Left lung (tissue), 10 donors: ENCODE measurements around the gene COX8A. TPM values are rescaled to one million over a fixed set of nuclear protein-coding genes. Genes with fewer than 3 reads are reported as not detected.

Experiments used
- ATAC-seq: fragments of 200-7000 bp; cut with Tn5 transposase; one replicate; pipeline ENCODE4 v1.9.1; 2020; ENCODE audit warnings: moderate library complexity
- DNase-seq, 4 donors: peaks; one replicate each; pipeline ENCODE4 v3.0.0-alpha.2; 2013 to 2020
- H3K27ac ChIP-seq, 2 donors: fragments of 200-600 bp; sonication (generic) in 1 of 2; one replicate each; pipeline versions ENCODE4 v1.5.0 to v1.8.0; 2020 to 2021
- H3K27me3 ChIP-seq, 2 donors: fragments of 200-600 bp; sonication (generic) in 1 of 2; one replicate each; pipeline versions ENCODE4 v1.5.0 to v1.8.0; 2020 to 2021
- H3K36me3 ChIP-seq, 2 donors: fragments of 200-600 bp; sonication (generic) in 1 of 2; one replicate each; pipeline versions ENCODE4 v1.5.0 to v1.8.0; 2020 to 2021
- H3K4me1 ChIP-seq, 2 donors: fragments of 200-600 bp; one replicate each; pipeline ENCODE4 v1.8.0; 2021
- H3K4me3 ChIP-seq, 2 donors: fragments of 200-600 bp; sonication (generic) in 1 of 2; one replicate each; pipeline versions ENCODE4 v1.5.0 to v1.8.0; 2020 to 2021; ENCODE audit warnings: mild to moderate bottlenecking in 1 of 2
- H3K9me3 ChIP-seq, 2 donors: fragments of 200-600 bp; sonication (generic) in 1 of 2; one replicate each; pipeline versions ENCODE4 v1.5.0 to v1.8.0; 2020 to 2021
- CTCF ChIP-seq, 2 donors: fragments of 200-600 bp; sonication (generic) in 1 of 2; IDR thresholded peaks; one replicate each; pipeline versions ENCODE4 v1.5.0 to v1.8.0; 2021; ENCODE audit warnings: antibody characterized with exemption in 2 of 2
- intact Hi-C, 2 donors: fragments of 100-400 bp; cut with DNase I; formaldehyde crosslinking; loops; one replicate each; pipeline versions ENCODE4 v1.11.2 to v1.14.2; 2022
- polyA plus RNA-seq, 6 donors: library from polyadenylated mRNA; unstranded; fragments of 120-200 nt; gene quantifications; one replicate each; pipeline ENCODE4 v1.2.1, GENCODE V29; 2013; ENCODE audit not compliant: insufficient read length in 6 of 6
- total RNA-seq, 2 donors: library from RNA; stranded (reverse); fragmentation: NEBNext Ultra II Directional; extraction: Animal tissue kit (Norgen Biotek cat#: 25700); gene quantifications; one replicate each; pipeline ENCODE4 v1.2.1, GENCODE V29; 2021
- donor health status: DM: no; HTN: yes; CAD: no.
- donor health status: DM: no; HTN: no; CAD: no.

Gene COX8A
- total and polyA plus RNA-seq, 8 donors, result 135 to 281 (median 178) TPM

GRCh38 chr11:64010783-64011182, 36.4 kb downstream of the COX8A start:
- Histone ChIP-seq H3K4me3 (no peak overlapping the region), H3K4me1 (peaks cover 14 to 18% of the 10 kb centered on the region in 2 donors), H3K9me3 (no peaks in the 10 kb centered on the region), H3K27ac (no peak overlapping the region), H3K27me3 (peaks cover 0 to 35% of the 10 kb centered on the region in 2 donors), H3K36me3 (no peaks in the 10 kb centered on the region)
- ATAC-seq (no peak), DNase-seq (no peak)
- no peak for TF ChIP-seq CTCF (IDR thresholded peaks at IDR 0.05)
- intact Hi-C loops, result no loop called here

GRCh38 chr11:64011371-64011770, 37.0 kb downstream of the COX8A start:
- H3K27me3 ChIP-seq, result peaks cover 0 to 29% of the 10 kb centered on the region in 2 donors
- intact Hi-C loops, result no loop called here
- H3K36me3 ChIP-seq, result no peaks in the 10 kb centered on the region
- no peak for TF ChIP-seq CTCF (IDR thresholded peaks at IDR 0.05)
- H3K4me1 ChIP-seq, result peaks cover 14 to 18% of the 10 kb centered on the region in 2 donors
- ATAC-seq (no peak), DNase-seq (no peak)
- H3K9me3 ChIP-seq, result no peaks in the 10 kb centered on the region
- H3K4me3 ChIP-seq, result no peak overlapping the region
- H3K27ac ChIP-seq, result no peak overlapping the region

- no peak for TF ChIP-seq CTCF (IDR thresholded peaks at IDR 0.05)
- no peak for DNase-seq
Measured at GRCh38 chr11:64013141-64013896, 38.9 kb downstream of the COX8A start.

GRCh38 chr11:64014356-64014755, 39.9 kb downstream of the COX8A start:
- no peak for DNase-seq
- H3K27ac ChIP-seq, result no peak overlapping the region
- intact Hi-C loops, result no loop called here
- H3K4me1 ChIP-seq, result no peaks in the 10 kb centered on the region
- no peak overlapping the region for H3K4me3 ChIP-seq
- H3K36me3 ChIP-seq, result no peaks in the 10 kb centered on the region
- no peaks in the 10 kb centered on the region for H3K27me3 ChIP-seq
- H3K9me3 ChIP-seq, result no peaks in the 10 kb centered on the region
- ATAC-seq, result no peak
- no peak for TF ChIP-seq CTCF (IDR thresholded peaks at IDR 0.05)

More at GRCh38 chr11:64013141-64013896, 38.9 kb downstream of the COX8A start:
- Histone ChIP-seq H3K9me3 (no peaks in the 10 kb centered on the region), H3K4me1 (peaks cover 0 to 1% of the 10 kb centered on the region in 2 donors), H3K36me3 (no peaks in the 10 kb centered on the region), H3K27ac (no peak overlapping the region), H3K27me3 (peaks cover 0 to 10% of the 10 kb centered on the region in 2 donors), H3K4me3 (no peak overlapping the region)
- intact Hi-C loops, result no loop called here
- ATAC-seq, result no peak

GRCh38 chr11:64015510-64015909, 41.1 kb downstream of the COX8A start:
- TF ChIP-seq CTCF (IDR thresholded peaks at IDR 0.05), result no peak
- Histone ChIP-seq H3K36me3 (no peaks in the 10 kb centered on the region), H3K27ac (no peak overlapping the region), H3K27me3 (no peaks in the 10 kb centered on the region), H3K4me1 (no peaks in the 10 kb centered on the region), H3K9me3 (no peaks in the 10 kb centered on the region), H3K4me3 (no peak overlapping the region)
- ATAC-seq (no peak), DNase-seq (no peak)
- intact Hi-C loops, result no loop called here
